Stimulated activated CD8-positive, alpha-beta memory T cell treated with anti-CD3 and anti-CD28 coated beads, Interleukin-4, amount 100 ng/mL, for 4 hours (primary cell): Measurements from ENCODE around the gene CSGALNACT2.

Experiments used
- DNase-seq, 2 donors: peaks; one replicate each; pipeline ENCODE4 v3.0.0-alpha.2; 2020; ENCODE audit warnings: low read depth in 2 of 2, low spot score in 1 of 2

Gene CSGALNACT2

DNA sequence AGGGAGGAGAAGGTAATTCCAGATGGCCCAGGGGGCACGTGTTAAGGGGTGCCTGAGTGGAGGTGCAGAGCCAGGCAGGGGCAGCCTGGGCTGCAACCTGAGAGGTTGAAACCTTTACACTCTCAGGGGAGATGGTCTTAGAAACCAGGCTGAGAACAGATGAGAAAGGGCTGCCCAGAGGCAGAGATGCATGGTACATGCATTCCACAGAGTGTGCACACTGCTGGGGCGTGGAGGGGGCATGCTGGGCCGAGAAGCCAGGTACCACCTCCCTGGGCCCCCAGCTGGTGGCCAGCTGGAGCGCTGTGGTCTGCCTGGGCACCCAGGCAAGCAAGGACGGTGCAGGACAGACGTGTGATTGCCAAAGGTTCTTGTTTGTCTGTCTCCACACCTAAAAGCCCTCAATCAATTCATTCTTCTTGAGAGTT lies 14.1 kb upstream of the CSGALNACT2 start:
- DNase-seq, result no peak

DNA sequence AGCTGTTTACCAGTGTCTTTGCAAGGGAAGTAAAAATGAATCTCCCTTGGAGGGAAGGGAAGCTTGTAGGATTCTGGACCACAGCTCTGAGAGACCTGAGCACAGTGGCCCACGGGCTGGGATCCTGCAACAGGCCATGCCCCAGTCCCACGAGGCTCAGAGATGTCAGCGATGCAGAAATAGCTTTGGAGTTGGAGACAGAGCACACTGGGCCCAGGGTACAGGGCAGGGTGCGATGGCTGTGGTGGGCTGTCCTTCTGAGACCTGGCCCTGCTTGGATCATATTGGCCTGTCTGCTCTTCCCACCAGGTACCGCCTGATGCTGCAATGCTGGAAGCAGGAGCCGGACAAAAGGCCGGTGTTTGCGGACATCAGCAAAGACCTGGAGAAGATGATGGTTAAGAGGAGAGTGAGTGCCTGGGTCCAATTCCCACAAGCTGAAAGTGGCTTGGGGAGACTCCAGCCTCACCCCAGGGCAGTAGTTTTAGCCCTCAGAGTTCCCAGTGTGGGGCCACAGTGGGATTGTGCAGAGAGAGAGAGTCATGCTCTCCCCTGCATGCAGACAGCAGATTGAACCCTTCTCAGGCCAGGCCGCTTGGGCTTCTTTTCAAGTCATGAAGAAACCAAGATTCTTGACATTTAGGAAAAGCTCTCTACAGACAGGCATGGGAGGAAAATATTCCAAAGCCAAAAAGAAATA lies 13.5 kb upstream of the CSGALNACT2 start:
- no peak for DNase-seq

DNA sequence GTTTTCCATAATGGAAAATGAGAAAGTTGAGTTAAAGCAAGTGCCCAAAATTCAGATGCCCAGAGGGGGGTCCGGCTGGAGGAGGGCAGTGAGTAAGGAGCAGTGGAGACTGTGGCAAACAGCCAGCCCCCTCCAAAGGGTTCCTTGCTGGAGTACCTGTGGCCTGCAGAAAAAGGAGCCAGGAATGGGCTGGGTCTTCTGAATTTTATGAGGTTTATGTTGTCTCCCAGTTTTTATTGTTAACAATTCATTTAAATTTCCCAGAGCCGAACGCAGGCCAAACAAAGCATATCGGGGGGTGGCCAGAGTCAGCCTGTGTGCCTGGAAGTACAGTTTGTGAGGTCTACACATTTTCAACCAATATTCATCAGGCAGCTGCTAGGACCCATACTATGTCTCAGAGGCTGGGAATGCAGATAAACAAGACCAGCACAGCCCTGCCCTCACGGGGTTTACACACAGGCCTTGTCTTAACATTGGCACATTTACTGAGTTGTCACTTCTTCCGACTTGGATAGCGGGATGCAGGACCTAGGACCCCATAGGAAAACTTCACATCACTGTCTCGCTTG lies 12.9 kb upstream of the CSGALNACT2 start:
- DNase-seq, result no peak

DNA sequence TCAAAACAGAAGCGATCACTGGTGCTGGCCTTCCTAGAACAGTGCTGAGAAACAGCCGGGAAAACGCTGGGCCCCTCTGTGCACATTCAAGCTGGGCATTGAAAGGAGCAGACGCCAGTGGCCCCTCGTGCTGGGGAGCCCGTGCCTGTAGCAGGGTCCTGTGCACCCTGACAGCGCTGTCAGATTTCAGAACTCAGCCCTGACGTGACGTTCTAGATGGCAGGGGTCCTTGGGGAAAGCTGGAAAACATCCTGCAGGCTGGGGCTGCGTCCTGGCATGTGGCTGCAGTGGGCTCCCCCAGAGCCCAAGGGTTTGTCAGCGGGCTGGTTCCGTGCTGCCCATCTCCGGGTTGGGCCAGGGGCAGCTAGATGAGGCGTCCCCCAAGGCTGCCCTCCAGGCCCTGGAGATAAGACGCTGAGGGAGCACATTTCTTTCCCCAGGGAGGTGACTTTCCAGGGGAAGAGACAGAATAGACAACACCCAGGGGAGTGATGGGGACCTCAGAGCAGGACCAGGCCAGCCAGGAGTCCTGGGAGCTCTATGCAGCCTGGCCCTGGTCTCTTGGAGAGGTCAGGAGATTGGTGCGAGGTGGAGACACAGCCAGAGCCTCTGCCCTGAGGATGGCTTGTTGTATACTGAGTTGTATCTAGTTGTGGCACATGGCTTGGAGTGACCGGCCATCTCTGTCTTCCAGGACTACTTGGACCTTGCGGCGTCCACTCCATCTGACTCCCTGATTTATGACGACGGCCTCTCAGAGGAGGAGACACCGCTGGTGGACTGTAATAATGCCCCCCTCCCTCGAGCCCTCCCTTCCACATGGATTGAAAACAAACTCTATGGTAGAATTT lies 12.1 kb upstream of the CSGALNACT2 start:
- no peak for DNase-seq

DNA sequence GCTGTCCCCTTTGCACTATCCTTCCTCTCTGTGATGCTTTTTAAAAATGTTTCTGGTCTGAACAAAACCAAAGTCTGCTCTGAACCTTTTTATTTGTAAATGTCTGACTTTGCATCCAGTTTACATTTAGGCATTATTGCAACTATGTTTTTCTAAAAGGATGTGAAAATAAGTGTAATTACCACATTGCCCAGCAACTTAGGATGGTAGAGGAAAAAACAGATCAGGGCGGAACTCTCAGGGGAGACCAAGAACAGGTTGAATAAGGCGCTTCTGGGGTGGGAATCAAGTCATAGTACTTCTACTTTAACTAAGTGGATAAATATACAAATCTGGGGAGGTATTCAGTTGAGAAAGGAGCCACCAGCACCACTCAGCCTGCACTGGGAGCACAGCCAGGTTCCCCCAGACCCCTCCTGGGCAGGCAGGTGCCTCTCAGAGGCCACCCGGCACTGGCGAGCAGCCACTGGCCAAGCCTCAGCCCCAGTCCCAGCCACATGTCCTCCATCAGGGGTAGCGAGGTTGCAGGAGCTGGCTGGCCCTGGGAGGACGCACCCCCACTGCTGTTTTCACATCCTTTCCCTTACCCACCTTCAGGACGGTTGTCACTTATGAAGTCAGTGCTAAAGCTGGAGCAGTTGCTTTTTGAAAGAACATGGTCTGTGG lies 11.4 kb upstream of the CSGALNACT2 start:
- DNase-seq, result no peak

DNA sequence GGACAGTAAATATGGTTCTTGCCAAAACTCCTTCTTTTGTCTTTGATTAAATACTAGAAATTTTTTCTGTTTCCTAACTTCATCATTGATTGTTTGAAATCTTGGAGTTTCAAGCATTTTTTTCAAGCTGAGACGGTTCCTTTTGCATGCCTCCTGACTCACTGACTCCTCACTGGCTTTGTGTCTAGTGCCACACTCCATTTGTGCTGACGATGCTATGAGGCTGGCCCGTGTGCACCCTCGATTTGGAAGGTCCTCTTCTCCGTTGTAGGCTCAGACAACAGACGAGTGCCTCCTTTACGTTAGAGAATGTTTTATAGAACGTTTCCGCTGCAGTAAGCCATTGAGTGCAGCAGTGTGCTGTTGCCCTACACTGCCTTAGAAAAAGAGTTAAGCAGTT lies 10.8 kb upstream of the CSGALNACT2 start:
- no peak for DNase-seq

DNA sequence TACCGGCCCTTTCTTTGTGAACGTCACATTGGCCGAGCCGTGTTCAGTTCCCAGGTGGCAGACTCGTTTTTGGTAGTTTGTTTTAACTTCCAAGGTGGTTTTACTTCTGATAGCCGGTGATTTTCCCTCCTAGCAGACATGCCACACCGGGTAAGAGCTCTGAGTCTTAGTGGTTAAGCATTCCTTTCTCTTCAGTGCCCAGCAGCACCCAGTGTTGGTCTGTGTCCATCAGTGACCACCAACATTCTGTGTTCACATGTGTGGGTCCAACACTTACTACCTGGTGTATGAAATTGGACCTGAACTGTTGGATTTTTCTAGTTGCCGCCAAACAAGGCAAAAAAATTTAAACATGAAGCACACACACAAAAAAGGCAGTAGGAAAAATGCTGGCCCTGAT lies 9.9 kb upstream of the CSGALNACT2 start:
- DNase-seq, result no peak

DNA sequence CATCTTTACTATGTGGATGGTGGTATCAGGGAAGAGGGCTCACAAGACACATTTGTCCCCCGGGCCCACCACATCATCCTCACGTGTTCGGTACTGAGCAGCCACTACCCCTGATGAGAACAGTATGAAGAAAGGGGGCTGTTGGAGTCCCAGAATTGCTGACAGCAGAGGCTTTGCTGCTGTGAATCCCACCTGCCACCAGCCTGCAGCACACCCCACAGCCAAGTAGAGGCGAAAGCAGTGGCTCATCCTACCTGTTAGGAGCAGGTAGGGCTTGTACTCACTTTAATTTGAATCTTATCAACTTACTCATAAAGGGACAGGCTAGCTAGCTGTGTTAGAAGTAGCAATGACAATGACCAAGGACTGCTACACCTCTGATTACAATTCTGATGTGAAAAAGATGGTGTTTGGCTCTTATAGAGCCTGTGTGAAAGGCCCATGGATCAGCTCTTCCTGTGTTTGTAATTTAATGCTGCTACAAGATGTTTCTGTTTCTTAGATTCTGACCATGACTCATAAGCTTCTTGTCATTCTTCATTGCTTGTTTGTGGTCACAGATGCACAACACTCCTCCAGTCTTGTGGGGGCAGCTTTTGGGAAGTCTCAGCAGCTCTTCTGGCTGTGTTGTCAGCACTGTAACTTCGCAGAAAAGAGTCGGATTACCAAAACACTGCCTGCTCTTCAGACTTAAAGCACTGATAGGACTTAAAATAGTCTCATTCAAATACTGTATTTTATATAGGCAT lies 9.1 kb upstream of the CSGALNACT2 start:
- no peak for DNase-seq

DNA sequence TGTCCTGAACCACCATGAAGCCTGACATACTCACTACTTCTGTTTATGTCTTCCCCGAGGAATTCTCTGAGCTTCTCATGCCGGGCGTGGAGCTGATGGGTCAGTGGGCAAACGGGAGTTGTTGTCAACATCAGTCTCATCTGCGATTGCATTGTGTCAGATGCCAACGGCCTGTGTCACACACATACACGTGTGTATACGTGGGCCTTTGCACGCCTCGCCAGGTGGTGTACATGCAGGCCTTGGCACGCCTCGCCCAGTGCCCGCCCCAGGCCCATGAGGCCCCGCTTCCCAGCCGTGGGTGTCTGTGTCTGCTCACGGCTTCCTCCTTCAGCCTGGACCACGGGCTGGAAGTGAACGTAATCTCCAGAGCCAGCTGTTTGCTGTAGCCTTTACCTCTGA lies 7.5 kb upstream of the CSGALNACT2 start:
- no peak for DNase-seq

DNA sequence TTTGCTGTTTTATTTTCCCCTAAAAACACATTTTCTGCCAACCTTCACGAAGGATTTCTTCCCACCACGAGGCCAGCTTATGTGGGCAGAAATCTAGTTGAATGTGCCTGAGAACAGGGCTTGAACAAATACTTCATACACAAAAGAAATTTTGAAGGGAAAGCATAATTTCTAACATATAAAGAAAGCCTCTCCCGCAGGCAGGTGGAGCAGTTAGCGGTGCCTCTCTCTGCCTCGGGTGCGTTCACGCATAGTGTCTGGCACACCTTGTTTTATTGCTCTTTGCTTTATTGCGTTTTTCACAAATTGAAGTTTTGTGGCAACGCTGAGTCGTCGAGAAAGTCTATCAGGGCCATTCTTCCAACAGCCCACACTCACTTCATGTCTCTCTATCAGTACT lies 7.0 kb upstream of the CSGALNACT2 start:
- DNase-seq, result no peak

DNA sequence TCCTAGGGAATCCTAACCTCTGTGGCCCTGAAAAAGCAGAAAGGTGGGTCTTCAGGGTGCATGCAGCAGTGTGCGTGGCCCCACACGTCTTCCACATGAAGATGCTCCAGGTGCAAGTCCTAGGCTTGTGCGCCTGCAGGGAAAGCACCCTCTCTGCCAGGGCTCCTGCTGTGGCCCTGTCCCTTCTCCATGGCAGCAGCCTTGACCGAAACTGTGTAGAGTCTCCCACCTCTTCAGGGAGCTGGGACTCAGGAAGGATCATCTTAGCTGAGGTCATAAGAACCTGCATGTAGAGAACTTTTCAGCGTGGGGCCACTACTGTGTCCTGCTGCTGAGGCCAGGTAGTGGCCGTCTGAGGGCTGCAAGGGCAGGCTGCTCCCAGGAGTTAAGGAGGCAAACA lies 6.3 kb upstream of the CSGALNACT2 start:
- no peak for DNase-seq

DNA sequence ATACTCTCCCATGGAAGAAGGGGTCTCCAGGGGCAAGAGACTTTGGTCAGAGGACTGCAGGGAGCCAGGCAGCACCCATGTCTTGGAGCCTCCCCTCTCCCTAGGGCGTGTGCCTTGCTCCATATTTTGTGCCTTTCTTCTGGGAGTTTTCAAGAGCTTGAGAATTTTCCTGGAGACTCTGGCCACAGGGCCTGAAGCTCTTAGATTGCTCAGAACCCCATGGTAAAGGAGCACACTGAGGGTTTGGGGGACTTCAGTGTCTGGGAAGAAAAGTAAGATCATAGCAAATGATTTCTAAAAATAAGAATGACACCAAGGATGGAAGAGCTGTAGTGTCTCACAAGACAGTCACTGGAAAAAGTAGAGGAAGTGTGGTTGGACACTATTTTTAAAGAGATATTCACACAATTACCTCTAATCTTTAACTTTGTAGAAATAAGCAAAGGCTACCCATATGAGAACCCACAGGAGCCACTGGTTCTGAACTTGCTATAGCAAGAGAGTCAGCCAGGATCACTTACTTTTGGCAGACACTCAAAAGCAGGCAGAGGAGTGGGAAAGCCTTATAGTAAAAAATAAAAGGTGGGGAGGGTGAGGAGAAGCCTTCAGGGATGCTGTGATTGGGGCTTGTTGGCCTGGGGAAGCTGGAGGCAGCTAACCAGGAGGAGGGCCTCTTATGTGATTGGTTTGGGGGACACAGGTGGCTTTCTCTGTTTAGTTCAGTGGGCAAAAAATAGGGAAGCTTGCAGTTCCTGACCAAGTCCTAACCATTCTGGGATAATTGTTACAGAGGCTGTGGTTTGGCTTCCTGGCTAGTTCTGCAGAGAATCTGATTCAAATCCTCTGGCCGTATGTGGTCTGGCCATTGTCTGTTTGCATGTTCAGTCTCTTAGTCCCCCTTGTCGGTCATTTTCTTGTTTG lies 5.1 kb upstream of the CSGALNACT2 start:
- DNase-seq, result no peak

DNA sequence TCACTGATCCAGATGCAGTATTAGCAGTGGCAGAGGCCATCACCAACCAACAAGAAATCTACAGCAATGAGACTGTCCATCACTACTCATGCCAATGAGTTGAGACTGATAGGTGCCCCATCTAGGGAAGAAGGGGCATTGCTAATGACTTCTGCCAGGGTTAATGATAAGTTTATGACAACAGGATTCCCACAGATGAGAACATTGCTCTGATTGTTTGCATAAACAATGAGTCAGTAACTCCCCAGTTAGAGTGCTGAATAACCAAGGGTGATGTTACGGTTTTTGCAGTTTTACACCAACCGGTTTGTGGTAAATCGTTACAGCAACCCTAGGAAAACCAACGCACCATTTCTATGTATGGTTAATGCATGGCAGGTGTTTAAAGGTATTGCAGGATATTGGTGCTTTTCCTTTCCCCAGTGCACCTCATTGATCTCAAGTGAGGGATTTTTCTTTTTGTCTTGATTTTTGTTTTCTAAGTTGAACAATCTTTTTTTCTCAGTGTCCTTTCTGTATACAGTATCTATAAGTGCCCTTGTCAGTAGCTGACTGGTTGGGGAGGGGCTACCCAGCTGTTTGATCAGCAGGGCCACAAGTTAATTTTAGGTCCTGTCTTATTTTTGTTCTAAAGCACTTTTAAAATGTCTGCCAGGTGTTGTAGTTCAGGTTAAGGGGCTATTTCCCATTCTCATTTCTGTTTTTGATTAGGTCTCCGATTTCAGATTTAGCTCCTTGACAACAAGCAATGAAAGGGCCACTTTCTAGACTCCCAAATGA lies 3.9 kb upstream of the CSGALNACT2 start:
- no peak for DNase-seq

DNA sequence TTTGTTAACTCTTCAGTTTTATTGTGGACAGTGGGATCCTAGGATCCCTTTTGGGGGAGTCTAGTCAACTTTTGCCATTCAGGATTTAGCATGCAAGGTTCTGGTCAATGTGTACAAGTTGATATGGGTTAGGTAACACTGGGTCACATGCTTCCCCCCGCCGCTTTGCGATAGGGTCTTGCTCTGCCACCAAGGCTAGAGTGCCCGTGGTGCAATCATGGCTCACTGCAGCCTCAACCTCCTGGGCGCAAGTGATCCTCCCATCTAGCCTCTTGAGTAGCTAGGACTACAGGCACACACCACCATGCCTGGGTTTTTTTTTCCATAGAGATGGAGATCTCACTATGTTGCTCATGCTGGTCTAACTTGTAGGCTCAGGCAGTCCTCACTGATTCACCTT lies 3.2 kb upstream of the CSGALNACT2 start:
- no peak for DNase-seq

DNA sequence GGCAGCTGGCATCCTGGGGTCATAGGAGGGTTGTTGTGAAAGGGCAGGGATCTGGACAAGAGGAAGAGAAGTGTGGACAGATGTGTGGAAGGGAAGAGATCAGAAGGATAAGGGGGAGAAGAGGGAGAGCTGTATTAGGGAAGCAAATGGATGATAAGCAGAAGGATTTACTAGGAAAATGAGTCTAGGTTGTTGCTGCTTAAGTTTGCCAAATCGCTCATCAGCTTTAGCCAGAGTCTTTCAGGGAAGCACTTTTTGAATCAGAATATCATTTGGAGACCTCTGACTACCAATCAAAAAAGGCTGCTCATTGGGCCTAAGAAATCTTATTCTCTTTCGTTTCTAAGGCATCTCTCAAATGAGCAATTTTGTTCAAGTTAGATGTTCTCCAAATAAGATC lies 2.6 kb upstream of the CSGALNACT2 start:
- no peak for DNase-seq

DNA sequence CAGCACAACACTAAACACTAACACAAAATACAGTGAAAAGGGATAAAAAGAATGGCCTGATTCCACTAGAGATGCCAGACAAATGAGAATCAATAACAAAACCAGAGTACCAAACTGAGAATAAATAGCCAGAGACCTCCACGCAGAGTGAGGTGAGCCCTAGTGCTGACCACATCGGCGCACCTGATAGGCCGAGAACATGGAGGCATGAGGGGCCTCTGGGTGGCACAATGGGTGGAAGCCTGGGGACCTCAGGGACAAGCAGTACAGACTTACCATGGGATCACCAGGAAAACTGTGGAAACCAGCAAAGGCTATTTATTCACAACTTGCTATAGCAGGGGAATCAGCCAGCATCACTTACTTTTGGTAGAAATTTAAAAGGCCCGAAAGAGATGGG lies 1.8 kb upstream of the CSGALNACT2 start:
- no peak for DNase-seq

DNA sequence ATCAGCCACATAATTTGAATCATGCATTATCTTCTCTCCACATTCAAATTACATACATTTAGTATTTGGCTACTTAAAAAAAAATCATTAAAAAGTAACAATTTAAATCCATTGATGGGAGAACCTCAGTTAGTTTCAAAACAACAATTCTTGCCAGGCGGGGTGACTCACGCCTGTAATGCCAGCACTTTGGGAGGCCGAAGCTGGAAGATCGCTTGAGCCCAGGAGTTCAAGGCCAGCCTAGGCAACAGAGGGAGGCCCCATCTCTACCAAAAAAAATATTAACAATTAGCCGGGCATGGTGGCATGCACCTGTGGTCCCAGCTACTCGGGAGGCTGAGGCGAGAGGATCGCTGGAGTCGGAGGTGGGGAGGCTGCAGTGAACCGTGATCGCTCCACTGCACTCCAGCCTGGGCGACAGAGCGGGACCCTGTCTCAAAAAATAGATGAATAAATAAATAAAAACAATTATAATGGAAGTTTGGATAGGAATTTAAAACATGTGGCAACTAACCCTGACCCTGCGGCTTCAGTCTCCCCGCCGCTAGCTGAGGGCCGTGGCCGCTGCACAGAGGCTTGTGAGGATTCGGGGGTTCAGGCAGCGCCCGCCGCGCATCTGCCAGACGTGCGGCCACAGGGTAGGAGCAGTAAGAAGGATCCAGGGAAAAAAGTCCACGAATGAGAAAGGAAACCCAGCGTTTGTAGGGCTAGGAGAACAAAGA lies 1.1 kb upstream of the CSGALNACT2 start:
- DNase-seq, result no peak

DNA sequence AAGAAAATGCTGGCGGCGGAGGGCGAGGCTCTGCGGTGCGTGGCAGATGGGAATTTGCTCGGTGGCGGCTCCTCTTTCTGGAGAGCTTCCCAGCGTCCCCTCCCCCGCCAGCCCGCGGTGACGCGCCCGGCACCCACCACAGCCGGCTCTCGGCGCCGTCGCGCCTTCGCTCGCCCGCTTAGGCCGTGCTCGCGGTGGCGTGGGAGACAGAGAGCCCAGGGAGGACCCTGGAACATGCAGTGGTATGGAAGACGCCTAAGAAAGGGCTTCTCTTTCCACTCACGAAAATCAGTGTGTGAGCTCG lies 576 bp upstream of the CSGALNACT2 start:
- DNase-seq, result peak; percentile 12 to 21

DNA sequence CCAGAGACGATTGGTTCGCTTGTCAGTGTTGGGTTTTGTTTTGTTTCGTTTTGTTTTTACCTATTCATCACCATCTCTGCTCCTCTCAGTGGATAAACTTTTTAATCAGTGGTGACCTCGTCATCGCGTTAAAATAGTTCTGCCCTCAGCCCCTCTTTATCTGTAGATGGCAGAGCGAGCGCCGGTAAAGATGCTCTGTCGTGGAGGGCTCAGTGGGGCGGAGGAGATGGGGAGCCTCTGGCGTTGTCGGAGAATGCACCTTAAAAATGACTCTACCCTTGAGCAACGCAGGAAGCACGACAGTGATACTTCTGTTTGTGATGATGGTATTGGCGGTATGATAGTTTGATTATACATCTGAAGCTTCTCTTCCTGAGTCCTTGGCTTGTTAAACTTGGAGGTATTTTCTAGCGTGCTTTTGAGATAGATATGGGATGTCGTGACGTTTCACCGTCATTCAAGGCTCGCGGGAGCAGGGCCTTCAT lies 554 bp downstream of the CSGALNACT2 start:
- DNase-seq, result peak; percentile 16 to 23
